ENCODE data around the gene ADRA2B.

GRCh38 chr2:96105994-96106715 lies 10.2 kb downstream of the ADRA2B start:
- TF ChIP-seq CTCF (IDR thresholded peaks at IDR 0.05; ENCODE audit: poor library complexity) = no peak
- TF ChIP-seq EZH2phosphoT487 (IDR thresholded peaks at IDR 0.05; ENCODE audit: low read depth, severe bottlenecking, unreplicated experiment) = no peak
- no peak for TF ChIP-seq EZH2 (IDR thresholded peaks at IDR 0.05; ENCODE audit: borderline replicate concordance)
